Natural killer cell (primary cell): ENCODE measurements around the gene CDK13. TPM values are rescaled to one million over a fixed set of nuclear protein-coding genes. Genes with fewer than 3 reads are reported as not detected.
A peak's percentile ranks its signal among the peaks of the same experiment; 100 is the strongest.

ENCODE experiments used
- ATAC-seq, 3 donors: fragments of 150-1000 bp in 2 of 3; fragments of 200-7000 bp in 1 of 3; cut with Tn5 transposase; 1 replicate in 1 of 3; 2 replicates in 2 of 3; pipeline ENCODE4 v1.10.0; 2021; ENCODE audit warnings: mild to moderate bottlenecking in 2 of 3, moderate library complexity in 2 of 3
- DNase-seq, 2 donors: peaks; one replicate each; pipeline versions ENCODE4 v3.0.0 to v3.0.0-alpha.2; 2013 to 2021; ENCODE audit warnings: mixed read lengths in 1 of 2
- H3K27ac ChIP-seq: one replicate; pipeline ENCODE4 v1.5.1; 2013; ENCODE audit warnings: mild to moderate bottlenecking, low read length
- H3K27me3 ChIP-seq: one replicate; pipeline ENCODE4 v1.6.1; 2013; ENCODE audit warnings: low read length; ENCODE audit not compliant: control insufficient read depth, insufficient read depth
- H3K36me3 ChIP-seq: one replicate; pipeline ENCODE4 v1.6.1; 2013; ENCODE audit warnings: low read length; ENCODE audit not compliant: control insufficient read depth, insufficient read depth
- H3K4me1 ChIP-seq: one replicate; pipeline ENCODE4 v1.6.1; 2013; ENCODE audit warnings: low read length; ENCODE audit not compliant: control insufficient read depth, insufficient read depth
- H3K4me3 ChIP-seq: one replicate; pipeline ENCODE4 v1.5.1; 2013; ENCODE audit warnings: low read length
- H3K9me3 ChIP-seq: one replicate; pipeline ENCODE4 v1.6.1; 2013; ENCODE audit warnings: low read length; ENCODE audit not compliant: control insufficient read depth, insufficient read depth
- H3K27ac Mint-ChIP-seq, 2 donors: one replicate each; pipeline ENCODE4 v1.8.0; 2022; ENCODE audit warnings: mild to moderate bottlenecking in 2 of 2, mixed read lengths in 2 of 2, moderate library complexity in 1 of 2
- H3K27me3 Mint-ChIP-seq, 2 donors: one replicate each; pipeline ENCODE4 v1.8.0; 2022; ENCODE audit warnings: low read depth in 2 of 2, mixed read lengths in 2 of 2
- H3K36me3 Mint-ChIP-seq: one replicate; pipeline ENCODE4 v1.8.0; 2022; ENCODE audit warnings: mixed read lengths
- H3K4me1 Mint-ChIP-seq, 2 donors: one replicate each; pipeline ENCODE4 v1.8.0; 2022; ENCODE audit warnings: mixed read lengths in 2 of 2
- H3K4me3 Mint-ChIP-seq: one replicate; pipeline ENCODE4 v1.8.0; 2022; ENCODE audit warnings: mild to moderate bottlenecking, moderate library complexity, mixed read lengths
- H3K9me3 Mint-ChIP-seq, 2 donors: one replicate each; pipeline ENCODE4 v1.8.0; 2022; ENCODE audit warnings: mixed read lengths in 2 of 2
- CTCF ChIP-seq: fragments of 200-600 bp; IDR thresholded peaks from one replicate; pipeline ENCODE4 v1.8.0; 2022; ENCODE audit warnings: antibody characterized with exemption
- WGBS: methylation state at CpG from one replicate; pipeline ENCODE4 v1.1.7; 2013; ENCODE audit warnings: missing lambda C conversion rate; ENCODE audit not compliant: insufficient coverage; 5-methylcytosine and 5-hydroxymethylcytosine counted together
- intact Hi-C: fragments of 100-400 bp; cut with micrococcal nuclease; formaldehyde crosslinking; loops from one replicate; pipeline ENCODE4 v1.14.2; 2022
- total RNA-seq, 4 donors: library from RNA; stranded (reverse); fragments of 120-200 nt in 1 of 4; gene quantifications; one replicate each; pipeline versions ENCODE4 v1.2.3 to v1.2.4, GENCODE V29; 2013 to 2022

CDK13 gene
- total RNA-seq, 3 donors from 2014 or later (not counting 1 experiment from before 2014, with no cell fraction given) = 149 to 179 (median 163) TPM

GRCh38 chr7:40092182-40092581 lies 142.1 kb downstream of the CDK13 start:
- peaks cover 9% of the 10 kb centered on the region for H3K36me3 Mint-ChIP-seq

GRCh38 chr7:40093631-40094350 lies 143.7 kb downstream of the CDK13 start:
- TF ChIP-seq CTCF = no peak
- Mint-ChIP-seq H3K27ac (peak overlapping the region in 1 of 2 donors; percentile 22), H3K4me1 (no peaks in the 10 kb centered on the region), H3K36me3 (peaks cover 9% of the 10 kb centered on the region), H3K4me3 (no peak overlapping the region), H3K27me3 (no peaks in the 10 kb centered on the region), H3K9me3 (no peaks in the 10 kb centered on the region)
- intact Hi-C loops = no loop called here
- DNase-seq (no peak), ATAC-seq (no peak)
- no peak overlapping the region for H3K27ac ChIP-seq
- no peaks in the 10 kb centered on the region for H3K9me3 ChIP-seq
- H3K4me1 ChIP-seq = no peaks in the 10 kb centered on the region
- whole genome bisulfite sequencing = 96% methylated on average over 8 of the region's 8 CpGs
- no peak overlapping the region for H3K4me3 ChIP-seq
- H3K27me3 ChIP-seq = no peaks in the 10 kb centered on the region
- H3K36me3 ChIP-seq = peaks cover 59% of the 10 kb centered on the region

More at GRCh38 chr7:40092182-40092581, 142.1 kb downstream of the CDK13 start:
- Histone ChIP-seq H3K27me3 (no peaks in the 10 kb centered on the region), H3K27ac (no peak overlapping the region), H3K9me3 (no peaks in the 10 kb centered on the region), H3K4me1 (no peaks in the 10 kb centered on the region), H3K36me3 (peaks cover 65% of the 10 kb centered on the region), H3K4me3 (no peak overlapping the region)
- no CpG with 5 or more reads among the region's 2 CpGs for WGBS
- Mint-ChIP-seq H3K27ac (peak overlapping the region; percentile 11 to 31), H3K4me3 (no peak overlapping the region), H3K27me3 (no peaks in the 10 kb centered on the region), H3K9me3 (no peaks in the 10 kb centered on the region), H3K4me1 (no peaks in the 10 kb centered on the region)
- intact Hi-C loops = no loop called here
- TF ChIP-seq CTCF = no peak
- DNase-seq = no peak
- no peak for ATAC-seq

GRCh38 chr7:40095230-40095629 lies 145.2 kb downstream of the CDK13 start:
- Mint-ChIP-seq H3K4me1 (no peaks in the 10 kb centered on the region), H3K9me3 (no peaks in the 10 kb centered on the region), H3K27me3 (no peaks in the 10 kb centered on the region), H3K36me3 (peaks cover 9% of the 10 kb centered on the region), H3K27ac (no peak overlapping the region), H3K4me3 (no peak overlapping the region)
- no peak for DNase-seq
- Histone ChIP-seq H3K36me3 (peaks cover 54% of the 10 kb centered on the region), H3K27ac (no peak overlapping the region), H3K9me3 (no peaks in the 10 kb centered on the region), H3K4me3 (no peak overlapping the region), H3K4me1 (no peaks in the 10 kb centered on the region), H3K27me3 (no peaks in the 10 kb centered on the region)
- intact Hi-C loops = no loop called here
- ATAC-seq = no peak
- WGBS = 86% methylated on average over 1 of the region's 1 CpG
- TF ChIP-seq CTCF = no peak
